Measurements from ENCODE around the gene LIPJ.

- no peak for TF ChIP-seq BMI1 (IDR thresholded peaks at IDR 0.05; ENCODE audit: borderline replicate concordance)
- TF ChIP-seq YY1 (IDR thresholded peaks at IDR 0.05; ENCODE audit: low read depth, low read length), result no peak
- TF ChIP-seq CTCF (IDR thresholded peaks at IDR 0.05 in 2 of 3, conservative IDR thresholded peaks at IDR 0.05 in 1 of 3; ENCODE audit: control insufficient read depth in 2 of 3, extremely low read depth in 1 of 3, insufficient read depth in 1 of 3, low read depth in 3 of 3, low read length in 3 of 3), result no peak
- TF ChIP-seq PBX3 (IDR thresholded peaks at IDR 0.05; ENCODE audit: insufficient replicate concordance, low read depth, low read length), result no peak
- TF ChIP-seq CHD1 (IDR thresholded peaks at IDR 0.05; ENCODE audit: low read depth, low read length), result no peak
- no peak for TF ChIP-seq TAF1 (IDR thresholded peaks at IDR 0.05; ENCODE audit: borderline replicate concordance, low read depth, low read length)
- no peak for TF ChIP-seq STAT1 (conservative IDR thresholded peaks at IDR 0.05)
- TF ChIP-seq FOS (IDR thresholded peaks at IDR 0.05; ENCODE audit: borderline replicate concordance, extremely low read depth, insufficient read length), result no peak
Measured at GRCh38 chr10:88551246-88551645, 35.3 kb upstream of the LIPJ start.
